Sigmoid colon (tissue), 7 donors: Measurements from ENCODE around the gene CCDC102A. TPM values are rescaled to one million over a fixed set of nuclear protein-coding genes. Genes with fewer than 3 reads are reported as not detected.

ENCODE experiments used
- DNase-seq: peaks from one replicate; pipeline ENCODE4 v3.0.0-alpha.2; 2019
- H3K27ac ChIP-seq, 4 donors: fragments of 200-600 bp; sonication (generic); one replicate each; pipeline ENCODE4 v1.5.1; 2016 to 2019; ENCODE audit warnings: mild to moderate bottlenecking in 1 of 4
- H3K27me3 ChIP-seq, 3 donors: fragments of 200-600 bp; sonication (generic); one replicate each; pipeline ENCODE4 v1.5.1; 2019; ENCODE audit warnings: mild to moderate bottlenecking in 1 of 3
- H3K36me3 ChIP-seq, 4 donors: fragments of 200-600 bp; sonication (generic); one replicate each; pipeline ENCODE4 v1.5.1; 2016 to 2019
- H3K4me1 ChIP-seq, 4 donors: fragments of 200-600 bp; sonication (generic); one replicate each; pipeline ENCODE4 v1.5.1; 2017 to 2019
- H3K4me3 ChIP-seq, 4 donors: fragments of 200-600 bp; sonication (generic); one replicate each; pipeline ENCODE4 v1.5.1; 2017 to 2019; ENCODE audit warnings: mild to moderate bottlenecking in 2 of 4, moderate library complexity in 1 of 4
- H3K9me3 ChIP-seq, 4 donors: fragments of 200-600 bp in 3 of 4; sonication (generic) in 3 of 4; one replicate each; pipeline versions ENCODE4 v1.5.1 to v1.6.1; 2013 to 2019
- CTCF ChIP-seq, 4 experiments: fragments of 450-650 bp in 3 of 4; fragments of 200-600 bp in 1 of 4; IDR thresholded peaks; one replicate each; pipeline ENCODE4 v1.5.1; 2016 to 2019; ENCODE audit warnings: antibody characterized with exemption in 4 of 4, mild to moderate bottlenecking in 3 of 4, moderate library complexity in 2 of 4
- EP300 ChIP-seq, 4 donors: sonication (generic); formaldehyde crosslinking; IDR thresholded peaks; one replicate each; pipeline ENCODE4 v1.6.1; 2017; ENCODE audit warnings: antibody characterized with exemption in 4 of 4
- POLR2A ChIP-seq, 2 donors: fragments of 450-650 bp; IDR thresholded peaks; one replicate each; pipeline ENCODE4 v1.6.1; 2016; ENCODE audit warnings: antibody characterized with exemption in 2 of 2, mild to moderate bottlenecking in 2 of 2, moderate library complexity in 2 of 2
- POLR2AphosphoS5 ChIP-seq, 4 donors: sonication (generic); formaldehyde crosslinking; IDR thresholded peaks; one replicate each; pipeline ENCODE4 v1.6.1; 2017; ENCODE audit warnings: antibody characterized with exemption in 4 of 4
- WGBS, 2 donors: extraction: QIAGEN DNeasy Blood & Tissue Kit; methylation state at CpG; one replicate each; pipeline ENCODE4 v1.1.7; 2013; 5-methylcytosine and 5-hydroxymethylcytosine counted together
- intact Hi-C: fragments of 100-400 bp; cut with DNase I; formaldehyde crosslinking; loops from one replicate; pipeline ENCODE4 v1.15.1; 2023
- polyA plus RNA-seq, 3 donors: library from polyadenylated mRNA; stranded (reverse); fragments of 200-250 nt; gene quantifications; one replicate each; pipeline ENCODE4 v1.2.3, GENCODE V29; 2013
- total RNA-seq, 4 donors: library from RNA; depleted of rRNA; stranded (reverse); fragments of >200 nt; gene quantifications; one replicate each; pipeline ENCODE4 v1.1.0, GENCODE V29; 2016
- donor health status: healthy with polysubstance abuse.
- donor health status: Bipolar disorder and iron deficiency.
- donor health status: healthy.

CCDC102A gene
- total and polyA plus RNA-seq, 7 donors: 1.6 to 46.8 (median 17.8) TPM

GRCh38 chr16:57510016-57510871 is 26.1 kb downstream of the CCDC102A start:
- peak; percentile 52 for DNase-seq
- TF ChIP-seq POLR2AphosphoS5 (IDR thresholded peaks at IDR 0.05) (no peak), CTCF (IDR thresholded peaks at IDR 0.05) (no peak), POLR2A (IDR thresholded peaks at IDR 0.05) (no peak), EP300 (IDR thresholded peaks at IDR 0.05) (no peak)
- intact Hi-C loops: no loop called here
- H3K27ac ChIP-seq: no peak overlapping the region
- H3K27me3 ChIP-seq: no peaks in the 10 kb centered on the region
- no peak overlapping the region for H3K4me3 ChIP-seq
- peaks cover 0 to 11% (median 0%) of the 10 kb centered on the region in 4 donors for H3K36me3 ChIP-seq
- H3K9me3 ChIP-seq: no peaks in the 10 kb centered on the region
- H3K4me1 ChIP-seq: peaks cover 0 to 12% (median 5%) of the 10 kb centered on the region in 4 donors
- 63 to 70% methylated on average over 10 of the region's 10 CpGs for WGBS, 2 donors

GRCh38 chr16:57509231-57509923 is 27.0 kb downstream of the CCDC102A start:
- 81 to 87% methylated on average over 12 of the region's 12 CpGs for WGBS, 2 donors
- no peaks in the 10 kb centered on the region for H3K9me3 ChIP-seq
- no peaks in the 10 kb centered on the region for H3K27me3 ChIP-seq
- no peak overlapping the region for H3K27ac ChIP-seq
- TF ChIP-seq EP300 (IDR thresholded peaks at IDR 0.05) (no peak), POLR2A (IDR thresholded peaks at IDR 0.05) (no peak), CTCF (IDR thresholded peaks at IDR 0.05) (no peak)
- intact Hi-C loops: no loop called here
- peaks cover 0 to 12% (median 5%) of the 10 kb centered on the region in 4 donors for H3K4me1 ChIP-seq
- H3K36me3 ChIP-seq: peaks cover 0 to 8% (median 0%) of the 10 kb centered on the region in 4 donors
- H3K4me3 ChIP-seq: no peak overlapping the region
- peak; percentile 47 for DNase-seq

- Histone ChIP-seq H3K9me3 (no peaks in the 10 kb centered on the region), H3K4me3 (no peak overlapping the region), H3K27me3 (no peaks in the 10 kb centered on the region), H3K4me1 (peaks cover 0 to 3% (median 1%) of the 10 kb centered on the region in 4 donors), H3K27ac (no peak overlapping the region), H3K36me3 (peaks cover 0 to 8% (median 0%) of the 10 kb centered on the region in 4 donors)
- intact Hi-C loops: no loop called here
- DNase-seq: peak; percentile 25
- no peak for TF ChIP-seq POLR2A (IDR thresholded peaks at IDR 0.05)
- WGBS, 2 donors: 83 to 92% methylated on average over 3 of the region's 3 CpGs
Measured at GRCh38 chr16:57508035-57508425, 28.3 kb downstream of the CCDC102A start.

- WGBS, 2 donors: 74 to 76% methylated on average over 13 of the region's 13 CpGs
- intact Hi-C loops: no loop called here
- peak; percentile 41 for DNase-seq
Measured at GRCh38 chr16:57507136-57508034, 29.0 kb downstream of the CCDC102A start.

More at GRCh38 chr16:57507136-57508034, 29.0 kb downstream of the CCDC102A start:
- no peak overlapping the region for H3K27ac ChIP-seq
- no peaks in the 10 kb centered on the region for H3K4me1 ChIP-seq
- H3K27me3 ChIP-seq: no peaks in the 10 kb centered on the region
- H3K9me3 ChIP-seq: no peaks in the 10 kb centered on the region
- H3K4me3 ChIP-seq: no peak overlapping the region
- peaks cover 0 to 5% (median 0%) of the 10 kb centered on the region in 4 donors for H3K36me3 ChIP-seq
- TF ChIP-seq CTCF (IDR thresholded peaks at IDR 0.05) (no peak), POLR2AphosphoS5 (IDR thresholded peaks at IDR 0.05) (no peak), EP300 (IDR thresholded peaks at IDR 0.05) (no peak), POLR2A (IDR thresholded peaks at IDR 0.05) (no peak)
